ENCODE results near the gene ARHGAP26. TPM values are rescaled to one million over a fixed set of nuclear protein-coding genes. Genes with fewer than 3 reads are reported as not detected.

The ARHGAP26 gene
- total and polyA plus RNA-seq, 7 donors, result 5.4 to 25.5 (median 19.1) TPM

DNA sequence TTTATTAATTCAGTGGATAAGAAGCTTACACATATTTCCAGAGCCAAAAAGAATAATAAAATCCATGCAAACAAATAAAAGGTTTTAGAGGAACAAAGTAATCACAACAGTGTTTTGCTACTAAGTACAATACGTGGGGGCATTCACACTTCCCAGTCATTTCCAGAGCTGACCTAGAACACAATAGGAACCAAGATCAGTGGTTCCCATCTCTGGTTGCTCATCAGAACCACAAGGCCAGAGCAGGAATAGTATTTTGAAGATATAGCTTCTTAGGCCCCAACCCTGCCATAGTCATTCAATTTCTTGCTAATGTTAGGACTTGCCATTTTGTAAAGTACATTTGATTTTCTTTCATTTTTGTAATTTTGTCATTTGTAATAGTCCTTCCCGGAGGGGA lies 417.9 kb downstream of the ARHGAP26 start:
- Histone ChIP-seq H3K4me1 (peaks cover 0 to 9% (median 5%) of the 10 kb centered on the region in 4 donors), H3K9me3 (peaks cover 0 to 9% (median 0%) of the 10 kb centered on the region in 4 donors), H3K4me3 (no peak overlapping the region), H3K27me3 (no peaks in the 10 kb centered on the region), H3K36me3 (no peaks in the 10 kb centered on the region), H3K27ac (no peak overlapping the region)
- intact Hi-C loops (cut with DNase I), result no loop called here
- 91 to 94% methylated on average over 2 of the region's 2 CpGs for WGBS, 2 donors
- TF ChIP-seq POLR2A (IDR thresholded peaks at IDR 0.05) (no peak), POLR2AphosphoS5 (IDR thresholded peaks at IDR 0.05) (no peak), EP300 (IDR thresholded peaks at IDR 0.05) (no peak)
- TF ChIP-seq, protein P1, sequence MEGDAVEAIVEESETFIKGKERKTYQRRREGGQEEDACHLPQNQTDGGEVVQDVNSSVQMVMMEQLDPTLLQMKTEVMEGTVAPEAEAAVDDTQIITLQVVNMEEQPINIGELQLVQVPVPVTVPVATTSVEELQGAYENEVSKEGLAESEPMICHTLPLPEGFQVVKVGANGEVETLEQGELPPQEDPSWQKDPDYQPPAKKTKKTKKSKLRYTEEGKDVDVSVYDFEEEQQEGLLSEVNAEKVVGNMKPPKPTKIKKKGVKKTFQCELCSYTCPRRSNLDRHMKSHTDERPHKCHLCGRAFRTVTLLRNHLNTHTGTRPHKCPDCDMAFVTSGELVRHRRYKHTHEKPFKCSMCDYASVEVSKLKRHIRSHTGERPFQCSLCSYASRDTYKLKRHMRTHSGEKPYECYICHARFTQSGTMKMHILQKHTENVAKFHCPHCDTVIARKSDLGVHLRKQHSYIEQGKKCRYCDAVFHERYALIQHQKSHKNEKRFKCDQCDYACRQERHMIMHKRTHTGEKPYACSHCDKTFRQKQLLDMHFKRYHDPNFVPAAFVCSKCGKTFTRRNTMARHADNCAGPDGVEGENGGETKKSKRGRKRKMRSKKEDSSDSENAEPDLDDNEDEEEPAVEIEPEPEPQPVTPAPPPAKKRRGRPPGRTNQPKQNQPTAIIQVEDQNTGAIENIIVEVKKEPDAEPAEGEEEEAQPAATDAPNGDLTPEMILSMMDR (IDR thresholded peaks at IDR 0.05), result no peak
- no peak for DNase-seq

DNA sequence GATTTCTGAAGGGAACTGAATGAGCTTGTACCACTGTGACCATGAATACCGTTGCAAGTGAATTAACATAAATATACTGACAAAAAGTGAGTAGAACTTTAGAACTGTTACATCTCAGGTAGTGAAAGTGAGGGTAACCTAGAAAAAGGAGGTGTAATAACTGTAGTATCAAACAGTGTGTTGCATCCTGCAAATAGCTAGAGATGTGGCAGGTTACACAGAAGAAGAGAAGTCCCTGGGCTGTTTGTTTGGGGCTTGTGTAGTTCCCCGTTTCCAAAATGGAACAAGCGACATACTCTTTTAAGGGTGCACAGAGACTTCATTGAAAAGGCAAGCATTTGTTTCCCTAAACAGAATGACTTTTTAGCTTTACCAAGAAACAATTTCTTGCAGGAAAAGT lies 418.5 kb downstream of the ARHGAP26 start:
- no peaks in the 10 kb centered on the region for H3K27me3 ChIP-seq
- H3K9me3 ChIP-seq, result peaks cover 0 to 9% (median 0%) of the 10 kb centered on the region in 4 donors
- TF ChIP-seq, protein P1 (IDR thresholded peaks at IDR 0.05), result no peak
- H3K27ac ChIP-seq, result no peak overlapping the region
- no peak for DNase-seq
- no peak overlapping the region for H3K4me3 ChIP-seq
- 88 to 93% methylated on average over 3 of the region's 3 CpGs for WGBS, 2 donors
- intact Hi-C loops (cut with DNase I), result no loop called here
- no peaks in the 10 kb centered on the region for H3K36me3 ChIP-seq
- H3K4me1 ChIP-seq, result peaks cover 0 to 9% (median 5%) of the 10 kb centered on the region in 4 donors

DNA sequence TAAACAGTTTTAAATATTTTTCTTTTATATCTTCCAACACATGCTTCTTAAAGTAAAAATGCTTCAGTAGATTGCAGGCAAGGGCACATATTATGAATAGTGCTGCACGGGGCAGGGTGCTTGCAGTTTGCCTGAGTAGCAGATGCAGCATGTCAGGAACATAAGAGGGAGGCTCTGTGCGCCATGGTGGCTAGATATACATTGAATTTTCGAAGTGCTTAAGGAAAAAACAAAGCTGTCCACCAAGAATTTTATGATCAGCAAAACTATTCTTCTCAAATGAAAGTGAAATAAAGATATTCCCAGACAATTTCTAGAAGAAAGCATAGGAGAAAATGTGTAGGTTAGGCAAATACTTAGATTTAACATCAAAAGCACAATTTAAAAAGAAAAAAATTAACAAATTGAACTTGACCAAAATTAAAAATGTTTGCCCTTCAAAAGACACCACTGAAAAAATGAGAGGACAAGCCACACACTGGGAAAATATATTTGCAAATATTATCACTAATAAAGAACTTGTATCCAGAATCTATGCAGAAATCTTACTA lies 420.2 kb downstream of the ARHGAP26 start:
- WGBS, 2 donors, result 97% methylated on average over 3 of the region's 3 CpGs
- DNase-seq, result no peak
- Histone ChIP-seq H3K9me3 (peaks cover 0 to 9% (median 0%) of the 10 kb centered on the region in 4 donors), H3K4me3 (no peak overlapping the region), H3K27me3 (no peaks in the 10 kb centered on the region), H3K36me3 (no peaks in the 10 kb centered on the region), H3K4me1 (peaks cover 0 to 10% (median 4%) of the 10 kb centered on the region in 4 donors), H3K27ac (no peak overlapping the region)
- intact Hi-C loops (cut with DNase I), result no loop called here
- TF ChIP-seq POLR2A (IDR thresholded peaks at IDR 0.05), result no peak
- TF ChIP-seq, protein P1 (IDR thresholded peaks at IDR 0.05), result no peak
- TF ChIP-seq EP300 (IDR thresholded peaks at IDR 0.05), result no peak
- TF ChIP-seq POLR2AphosphoS5 (IDR thresholded peaks at IDR 0.05), result no peak

DNA sequence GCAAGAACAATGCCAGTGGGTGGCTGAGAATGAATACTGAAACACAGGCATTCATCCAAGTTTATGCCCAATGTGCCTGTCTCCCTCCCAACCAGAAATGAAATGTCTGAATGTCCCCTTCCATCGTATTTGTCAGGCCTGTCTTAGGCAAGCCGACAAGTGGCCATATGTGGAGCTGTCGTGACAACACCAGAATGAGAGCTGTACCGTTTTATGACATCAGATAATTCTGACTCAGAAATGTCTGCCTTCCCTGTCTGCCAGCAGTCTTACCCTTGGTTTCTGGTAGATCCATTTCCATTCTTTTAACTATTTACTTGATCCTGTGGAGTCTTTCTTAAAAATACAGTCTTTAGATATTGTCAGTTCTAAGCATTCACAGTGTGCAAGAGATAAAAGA lies 421.5 kb downstream of the ARHGAP26 start:
- TF ChIP-seq POLR2AphosphoS5 (IDR thresholded peaks at IDR 0.05) (no peak), POLR2A (IDR thresholded peaks at IDR 0.05) (no peak), EP300 (IDR thresholded peaks at IDR 0.05) (no peak)
- TF ChIP-seq, protein P1 (IDR thresholded peaks at IDR 0.05), result no peak
- Histone ChIP-seq H3K4me1 (peaks cover 0 to 17% (median 5%) of the 10 kb centered on the region in 4 donors), H3K27ac (no peak overlapping the region)

More for the DNA sequence above, 421.5 kb downstream of the ARHGAP26 start:
- no peaks in the 10 kb centered on the region for H3K36me3 ChIP-seq
- no peaks in the 10 kb centered on the region for H3K27me3 ChIP-seq
- H3K4me3 ChIP-seq, result no peak overlapping the region
- peaks cover 0 to 9% (median 0%) of the 10 kb centered on the region in 4 donors for H3K9me3 ChIP-seq
- 96 to 97% methylated on average over 4 of the region's 4 CpGs for WGBS, 2 donors
- intact Hi-C loops (cut with DNase I), result no loop called here
- DNase-seq, result no peak

Measured in sigmoid colon (tissue), 7 donors.